Measurements from ENCODE around the gene TAF4B.

The TAF4B gene

DNA sequence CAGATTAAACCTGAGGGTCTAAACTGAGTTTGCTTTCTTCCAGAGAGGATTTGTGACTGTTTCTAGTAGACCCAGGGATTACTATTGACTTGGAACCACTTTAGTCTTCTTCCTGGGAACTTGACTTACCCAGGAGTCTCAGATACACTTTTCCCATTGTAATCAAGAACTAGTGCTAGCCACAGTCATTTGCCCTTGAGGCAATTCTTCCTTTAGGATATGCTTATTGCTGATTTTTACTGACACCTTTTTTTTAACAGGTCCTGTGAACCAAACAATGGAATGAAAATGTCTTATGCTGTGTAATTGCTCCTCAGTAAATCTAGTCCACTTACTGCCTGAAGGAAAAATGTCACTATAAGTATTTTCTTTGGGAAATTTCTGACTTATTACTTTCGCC is 78.3 kb downstream of the TAF4B start:
- no peaks in the 10 kb centered on the region for H3K79me2 ChIP-seq (ENCODE audit: low read length)
- no peaks in the 10 kb centered on the region for H3K36me3 ChIP-seq (replicated peaks; ENCODE audit: low read depth, low read length)
- H3K9ac ChIP-seq (ENCODE audit: low read length): no peak overlapping the region
- H3K27ac ChIP-seq (ENCODE audit: low read length): no peak overlapping the region
- no peaks in the 10 kb centered on the region for H3K4me1 ChIP-seq (ENCODE audit: low read length)
- TF ChIP-seq EZH2phosphoT487 (IDR thresholded peaks at IDR 0.05; ENCODE audit: low read depth): no peak
- TF ChIP-seq, protein P1, sequence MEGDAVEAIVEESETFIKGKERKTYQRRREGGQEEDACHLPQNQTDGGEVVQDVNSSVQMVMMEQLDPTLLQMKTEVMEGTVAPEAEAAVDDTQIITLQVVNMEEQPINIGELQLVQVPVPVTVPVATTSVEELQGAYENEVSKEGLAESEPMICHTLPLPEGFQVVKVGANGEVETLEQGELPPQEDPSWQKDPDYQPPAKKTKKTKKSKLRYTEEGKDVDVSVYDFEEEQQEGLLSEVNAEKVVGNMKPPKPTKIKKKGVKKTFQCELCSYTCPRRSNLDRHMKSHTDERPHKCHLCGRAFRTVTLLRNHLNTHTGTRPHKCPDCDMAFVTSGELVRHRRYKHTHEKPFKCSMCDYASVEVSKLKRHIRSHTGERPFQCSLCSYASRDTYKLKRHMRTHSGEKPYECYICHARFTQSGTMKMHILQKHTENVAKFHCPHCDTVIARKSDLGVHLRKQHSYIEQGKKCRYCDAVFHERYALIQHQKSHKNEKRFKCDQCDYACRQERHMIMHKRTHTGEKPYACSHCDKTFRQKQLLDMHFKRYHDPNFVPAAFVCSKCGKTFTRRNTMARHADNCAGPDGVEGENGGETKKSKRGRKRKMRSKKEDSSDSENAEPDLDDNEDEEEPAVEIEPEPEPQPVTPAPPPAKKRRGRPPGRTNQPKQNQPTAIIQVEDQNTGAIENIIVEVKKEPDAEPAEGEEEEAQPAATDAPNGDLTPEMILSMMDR (IDR thresholded peaks at IDR 0.05; ENCODE audit: low read depth, low read length): no peak
- H3K9me3 ChIP-seq (ENCODE audit: insufficient read depth, low read length): no peaks in the 10 kb centered on the region
- no peak overlapping the region for H3K4me2 ChIP-seq (ENCODE audit: low read length)
- no peaks in the 10 kb centered on the region for H4K20me1 ChIP-seq (ENCODE audit: insufficient read depth, low read length)
- H2AFZ ChIP-seq (ENCODE audit: low read depth, low read length): no peak overlapping the region
- no peaks in the 10 kb centered on the region for H3K27me3 ChIP-seq (ENCODE audit: low read depth, low read length)
- H3K4me3 ChIP-seq (ENCODE audit: low read length): no peak overlapping the region

DNA sequence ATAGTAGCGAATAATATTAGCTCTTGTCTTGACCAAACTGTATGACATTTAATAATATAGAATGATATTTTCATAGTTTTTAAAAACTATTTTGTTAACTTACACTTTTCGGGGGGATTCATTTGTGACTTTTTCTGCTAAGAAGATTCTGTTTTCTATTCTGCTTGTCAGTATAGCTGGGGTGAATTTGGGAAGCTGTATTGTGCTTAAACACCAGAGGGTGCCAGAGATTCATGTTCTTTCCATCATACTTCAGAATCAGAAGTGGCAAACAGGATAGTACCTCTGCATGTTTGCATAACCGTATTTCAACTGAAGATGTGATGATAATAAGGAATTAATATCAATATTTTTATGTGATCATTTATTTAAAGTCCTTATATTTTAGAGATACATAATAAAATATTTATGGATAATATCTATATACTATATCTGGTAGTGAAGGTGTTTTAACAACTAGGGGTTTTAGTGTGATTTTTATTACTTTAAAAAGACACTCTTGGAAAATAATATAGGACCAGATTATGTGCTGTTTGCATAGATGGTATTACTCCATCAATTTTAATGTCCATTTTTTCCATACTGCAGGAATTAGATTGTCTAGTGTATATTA is 81.0 kb downstream of the TAF4B start:
- no peak overlapping the region for H3K9ac ChIP-seq (ENCODE audit: low read length)
- H3K9me3 ChIP-seq (ENCODE audit: insufficient read depth, low read length): no peaks in the 10 kb centered on the region
- H4K20me1 ChIP-seq (ENCODE audit: insufficient read depth, low read length): no peaks in the 10 kb centered on the region
- H3K27ac ChIP-seq (ENCODE audit: low read length): no peak overlapping the region
- H3K4me3 ChIP-seq (ENCODE audit: low read length): no peak overlapping the region
- H3K27me3 ChIP-seq (ENCODE audit: low read depth, low read length): no peaks in the 10 kb centered on the region
- H3K4me2 ChIP-seq (ENCODE audit: low read length): no peak overlapping the region
- H2AFZ ChIP-seq (ENCODE audit: low read depth, low read length): no peak overlapping the region
- no peaks in the 10 kb centered on the region for H3K79me2 ChIP-seq (ENCODE audit: low read length)
- no peaks in the 10 kb centered on the region for H3K36me3 ChIP-seq (replicated peaks; ENCODE audit: low read depth, low read length)
- H3K4me1 ChIP-seq (ENCODE audit: low read length): no peaks in the 10 kb centered on the region
- TF ChIP-seq, protein P1 (IDR thresholded peaks at IDR 0.05; ENCODE audit: low read depth, low read length): peak; percentile 65
- TF ChIP-seq EZH2phosphoT487 (IDR thresholded peaks at IDR 0.05; ENCODE audit: low read depth): no peak

DNA sequence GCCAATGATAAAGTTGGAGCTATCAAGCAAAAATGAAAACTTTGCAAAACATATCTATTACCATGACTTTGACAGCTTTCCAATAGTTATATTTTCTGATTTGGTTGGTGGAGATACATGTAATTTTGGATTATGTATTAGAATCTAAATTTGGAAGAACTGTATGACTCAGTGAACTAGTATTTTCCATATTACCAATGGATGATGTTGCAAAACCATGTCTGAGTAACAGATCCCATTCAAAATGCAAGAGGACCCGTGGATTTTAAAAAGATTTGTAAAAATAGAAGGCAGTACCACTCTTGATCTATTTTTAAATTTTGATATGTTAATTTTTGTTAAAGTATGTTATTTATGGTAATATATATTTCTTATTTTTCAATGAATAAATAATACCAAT is 83.0 kb downstream of the TAF4B start:
- Histone ChIP-seq H3K4me3 (ENCODE audit: low read length) (no peak overlapping the region), H3K9me3 (ENCODE audit: insufficient read depth, low read length) (no peaks in the 10 kb centered on the region), H3K27ac (ENCODE audit: low read length) (no peak overlapping the region), H3K4me1 (ENCODE audit: low read length) (no peaks in the 10 kb centered on the region), H2AFZ (ENCODE audit: low read depth, low read length) (no peak overlapping the region), H3K4me2 (ENCODE audit: low read length) (no peak overlapping the region), H4K20me1 (ENCODE audit: insufficient read depth, low read length) (no peaks in the 10 kb centered on the region), H3K9ac (ENCODE audit: low read length) (no peak overlapping the region), H3K27me3 (ENCODE audit: low read depth, low read length) (no peaks in the 10 kb centered on the region), H3K36me3 (replicated peaks; ENCODE audit: low read depth, low read length) (no peaks in the 10 kb centered on the region), H3K79me2 (ENCODE audit: low read length) (no peaks in the 10 kb centered on the region)
- TF ChIP-seq, protein P1 (IDR thresholded peaks at IDR 0.05; ENCODE audit: low read depth, low read length): no peak
- TF ChIP-seq EZH2phosphoT487 (IDR thresholded peaks at IDR 0.05; ENCODE audit: low read depth): no peak

DNA sequence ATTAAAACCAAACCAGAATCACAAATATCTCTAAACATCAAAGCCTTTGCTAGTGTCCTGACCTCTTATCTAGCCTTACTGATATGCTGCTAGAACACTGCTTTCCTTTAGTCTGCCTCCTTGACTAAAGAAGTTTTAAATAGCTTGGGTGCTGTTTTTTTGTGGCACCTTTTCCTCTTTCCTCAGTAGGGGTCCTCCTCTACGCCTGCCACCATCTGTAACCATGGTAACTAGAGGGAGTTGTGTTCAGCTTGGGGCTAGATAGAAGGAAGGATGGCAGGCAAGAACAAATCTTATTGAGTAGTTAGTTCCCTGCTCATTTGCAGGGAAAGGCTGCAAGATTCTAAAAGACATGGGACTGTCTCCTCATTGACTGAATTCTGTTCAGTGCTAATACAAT is 86.0 kb downstream of the TAF4B start:
- Histone ChIP-seq H3K9ac (ENCODE audit: low read length) (no peak overlapping the region), H2AFZ (ENCODE audit: low read depth, low read length) (no peak overlapping the region), H3K36me3 (replicated peaks; ENCODE audit: low read depth, low read length) (no peaks in the 10 kb centered on the region), H3K79me2 (ENCODE audit: low read length) (no peaks in the 10 kb centered on the region), H4K20me1 (ENCODE audit: insufficient read depth, low read length) (no peaks in the 10 kb centered on the region), H3K4me3 (ENCODE audit: low read length) (no peak overlapping the region), H3K4me2 (ENCODE audit: low read length) (no peak overlapping the region), H3K27me3 (ENCODE audit: low read depth, low read length) (no peaks in the 10 kb centered on the region), H3K4me1 (ENCODE audit: low read length) (no peaks in the 10 kb centered on the region), H3K9me3 (ENCODE audit: insufficient read depth, low read length) (no peaks in the 10 kb centered on the region), H3K27ac (ENCODE audit: low read length) (no peak overlapping the region)
- no peak for TF ChIP-seq EZH2phosphoT487 (IDR thresholded peaks at IDR 0.05; ENCODE audit: low read depth)
- TF ChIP-seq, protein P1 (IDR thresholded peaks at IDR 0.05; ENCODE audit: low read depth, low read length): no peak
